SU-DHL-6 (cell line): Measurements from ENCODE around the gene MTERF4.

Experiments
- CTCF ChIP-seq: fragments of 200-600 bp; sonication (generic); IDR thresholded peaks from one replicate; pipeline ENCODE4 v1.5.1; 2017; ENCODE audit warnings: antibody characterized with exemption, mild to moderate bottlenecking, low read length, moderate library complexity; ENCODE audit not compliant: insufficient read depth, poor library complexity, severe bottlenecking
- EZH2phosphoT487 ChIP-seq: fragments of 200-600 bp; sonication (generic), shearing (Covaris generic); conservative IDR thresholded peaks from 2 replicates; pipeline ENCODE4 v1.6.1; 2018; ENCODE audit warnings: mild to moderate bottlenecking, antibody characterized with exemption, low read length, moderate library complexity, mixed read lengths

- no peak for TF ChIP-seq CTCF
- TF ChIP-seq EZH2phosphoT487 = no peak
Measured at GRCh38 chr2:241142593-241142992, 40.5 kb upstream of the MTERF4 start.
